ENCODE data around the gene GNAS-AS1.

GNAS-AS1 gene

DNA sequence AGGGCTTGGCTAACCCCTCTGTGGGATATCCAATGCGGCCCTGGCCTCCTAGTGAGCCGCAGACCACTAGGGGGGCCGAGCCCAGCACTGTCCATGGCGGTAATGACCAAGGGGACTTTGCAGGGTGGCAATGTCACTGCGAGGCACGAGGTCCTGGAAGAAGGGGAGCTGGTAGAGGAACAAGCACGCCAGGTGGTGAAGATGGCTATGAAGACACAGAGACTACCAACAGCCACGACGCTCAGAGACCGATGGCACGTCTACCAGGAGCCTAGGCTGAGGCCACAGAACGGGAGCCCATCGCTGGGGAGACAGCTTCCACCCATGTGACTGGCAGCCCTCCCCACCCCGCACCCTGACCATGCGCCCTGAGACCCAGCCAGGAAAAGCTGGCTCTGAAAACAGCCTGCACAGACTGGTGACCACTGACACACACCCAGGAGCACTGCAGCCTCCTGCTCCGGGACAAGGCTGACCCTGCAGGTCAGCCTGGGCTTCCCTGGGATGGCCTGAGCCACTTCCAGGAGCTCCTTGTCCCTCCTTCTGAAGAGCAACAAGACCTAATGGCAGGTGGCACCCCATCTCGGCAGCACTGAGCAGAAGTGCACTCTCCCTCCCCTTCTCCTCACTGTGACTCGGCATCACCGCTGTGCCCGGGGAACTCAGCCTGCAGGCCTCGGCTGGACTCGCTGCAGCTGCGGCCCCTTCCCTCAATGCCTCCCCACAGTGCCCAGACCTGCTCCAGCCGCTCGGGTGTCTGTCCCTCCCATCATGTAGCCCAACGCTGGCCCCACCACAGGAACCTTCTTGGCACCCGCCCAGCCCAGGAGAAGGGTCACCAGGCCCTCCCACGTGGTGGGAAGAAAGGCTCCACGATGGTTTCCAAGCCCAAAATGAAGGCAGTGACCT lies 56.9 kb downstream of the GNAS-AS1 start:
- Histone ChIP-seq H4K8ac (ENCODE audit: low read depth, low read length) (no peak overlapping the region), H3K4me2 (ENCODE audit: low read length) (no peak overlapping the region), H3K9ac (ENCODE audit: low read length) (no peak overlapping the region), H3K79me1 (ENCODE audit: low read length) (no peaks in the 10 kb centered on the region), H2BK120ac (ENCODE audit: low read depth, low read length) (no peak overlapping the region), H4K5ac (ENCODE audit: low read length) (no peak overlapping the region), H3K27ac (ENCODE audit: low read depth, low read length) (no peak overlapping the region), H3K27me3 (ENCODE audit: insufficient read depth, low read length, poor library complexity) (no peaks in the 10 kb centered on the region), H3K36me3 (ENCODE audit: control insufficient read depth, insufficient read depth, low read length) (no peaks in the 10 kb centered on the region), H3K18ac (ENCODE audit: low read length) (no peak overlapping the region), H3K4me3 (ENCODE audit: low read length) (no peak overlapping the region), H3K23ac (ENCODE audit: low read length) (no peak overlapping the region), H3K4ac (ENCODE audit: low read depth, low read length) (no peak overlapping the region), H3K4me1 (ENCODE audit: control insufficient read depth, low read depth, low read length) (no peaks in the 10 kb centered on the region), H2BK5ac (ENCODE audit: low read length) (no peak overlapping the region), H2BK15ac (replicated peaks; ENCODE audit: low read depth) (no peak overlapping the region), H3K79me2 (ENCODE audit: control insufficient read depth, insufficient read depth, low read length) (no peaks in the 10 kb centered on the region), H3K56ac (ENCODE audit: low read length) (no peak overlapping the region), H2AK5ac (ENCODE audit: low read length) (no peak overlapping the region)
- no peak for DNase-seq
- WGBS (ENCODE audit: extremely low coverage, insufficient coverage, low lambda C conversion rate) = no CpG with 5 or more reads among the region's 29 CpGs

DNA sequence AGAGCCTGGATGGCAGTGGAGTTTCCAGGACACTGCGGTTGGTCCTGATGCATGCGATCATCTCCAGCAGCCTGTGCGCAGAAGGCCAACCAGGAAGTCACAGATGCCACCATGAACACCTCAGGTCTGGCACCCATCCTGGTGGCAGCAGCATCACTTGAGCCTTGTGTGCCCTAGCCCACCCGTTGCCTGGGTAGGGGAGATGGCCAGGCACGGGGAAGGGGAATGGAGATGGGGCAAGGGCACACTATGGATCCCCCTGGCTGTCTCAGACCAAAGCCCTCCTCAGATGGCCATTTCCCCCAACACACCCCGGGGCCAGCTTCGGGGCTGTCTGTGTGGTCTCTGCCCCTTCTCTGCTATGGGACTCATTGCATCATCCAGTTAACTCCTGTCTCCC lies 58.3 kb downstream of the GNAS-AS1 start:
- Histone ChIP-seq H3K36me3 (ENCODE audit: control insufficient read depth, insufficient read depth, low read length) (no peaks in the 10 kb centered on the region), H2BK15ac (replicated peaks; ENCODE audit: low read depth) (no peak overlapping the region), H3K4me2 (ENCODE audit: low read length) (no peak overlapping the region), H2BK120ac (ENCODE audit: low read depth, low read length) (no peak overlapping the region), H4K5ac (ENCODE audit: low read length) (no peak overlapping the region), H3K18ac (ENCODE audit: low read length) (no peak overlapping the region), H3K4ac (ENCODE audit: low read depth, low read length) (no peak overlapping the region), H3K79me2 (ENCODE audit: control insufficient read depth, insufficient read depth, low read length) (no peaks in the 10 kb centered on the region), H2BK5ac (ENCODE audit: low read length) (no peak overlapping the region), H3K27ac (ENCODE audit: low read depth, low read length) (no peak overlapping the region), H3K9ac (ENCODE audit: low read length) (no peak overlapping the region), H3K27me3 (ENCODE audit: insufficient read depth, low read length, poor library complexity) (no peaks in the 10 kb centered on the region), H4K8ac (ENCODE audit: low read depth, low read length) (no peak overlapping the region), H3K56ac (ENCODE audit: low read length) (no peak overlapping the region), H3K23ac (ENCODE audit: low read length) (no peak overlapping the region), H3K79me1 (ENCODE audit: low read length) (no peaks in the 10 kb centered on the region), H3K4me3 (ENCODE audit: low read length) (no peak overlapping the region), H3K4me1 (ENCODE audit: control insufficient read depth, low read depth, low read length) (no peaks in the 10 kb centered on the region), H2AK5ac (ENCODE audit: low read length) (no peak overlapping the region)
- DNase-seq = no peak
- no CpG with 5 or more reads among the region's 7 CpGs for WGBS (ENCODE audit: extremely low coverage, insufficient coverage, low lambda C conversion rate)

DNA sequence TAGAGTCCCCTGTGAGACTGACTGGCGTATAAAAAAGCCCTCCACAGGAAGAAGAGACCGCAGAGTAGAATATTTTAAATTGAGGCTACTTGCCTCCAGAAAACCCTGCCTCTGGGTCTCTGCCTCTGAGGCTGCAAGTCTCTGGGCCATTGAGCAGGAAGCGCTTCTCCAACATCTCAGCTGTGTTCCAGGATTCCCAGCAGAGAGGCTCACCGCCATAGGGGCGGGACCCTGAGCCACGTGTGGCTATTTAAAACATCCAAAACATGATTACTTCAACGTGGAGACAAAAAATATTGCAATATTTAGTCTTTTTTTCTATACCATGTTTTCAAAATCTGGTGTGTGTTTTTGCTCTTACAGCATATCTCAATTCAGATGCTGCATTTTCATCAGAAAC lies 59.4 kb downstream of the GNAS-AS1 start:
- no peak overlapping the region for H2BK120ac ChIP-seq (ENCODE audit: low read depth, low read length)
- H3K4me3 ChIP-seq (ENCODE audit: low read length) = no peak overlapping the region
- no peak overlapping the region for H3K4ac ChIP-seq (ENCODE audit: low read depth, low read length)
- H3K79me1 ChIP-seq (ENCODE audit: low read length) = no peaks in the 10 kb centered on the region
- H3K79me2 ChIP-seq (ENCODE audit: control insufficient read depth, insufficient read depth, low read length) = no peaks in the 10 kb centered on the region
- no peak overlapping the region for H3K23ac ChIP-seq (ENCODE audit: low read length)
- H4K8ac ChIP-seq (ENCODE audit: low read depth, low read length) = no peak overlapping the region
- no peak overlapping the region for H3K27ac ChIP-seq (ENCODE audit: low read depth, low read length)
- H2BK5ac ChIP-seq (ENCODE audit: low read length) = no peak overlapping the region
- no peak for DNase-seq
- H3K4me1 ChIP-seq (ENCODE audit: control insufficient read depth, low read depth, low read length) = no peaks in the 10 kb centered on the region
- no peaks in the 10 kb centered on the region for H3K36me3 ChIP-seq (ENCODE audit: control insufficient read depth, insufficient read depth, low read length)
- H4K5ac ChIP-seq (ENCODE audit: low read length) = no peak overlapping the region
- no peak overlapping the region for H2BK15ac ChIP-seq (replicated peaks; ENCODE audit: low read depth)
- no peak overlapping the region for H3K56ac ChIP-seq (ENCODE audit: low read length)
- H3K9ac ChIP-seq (ENCODE audit: low read length) = no peak overlapping the region
- H3K4me2 ChIP-seq (ENCODE audit: low read length) = no peak overlapping the region
- H2AK5ac ChIP-seq (ENCODE audit: low read length) = no peak overlapping the region
- WGBS (ENCODE audit: extremely low coverage, insufficient coverage, low lambda C conversion rate) = no CpG with 5 or more reads among the region's 7 CpGs
- H3K18ac ChIP-seq (ENCODE audit: low read length) = no peak overlapping the region
- H3K27me3 ChIP-seq (ENCODE audit: insufficient read depth, low read length, poor library complexity) = no peaks in the 10 kb centered on the region

DNA sequence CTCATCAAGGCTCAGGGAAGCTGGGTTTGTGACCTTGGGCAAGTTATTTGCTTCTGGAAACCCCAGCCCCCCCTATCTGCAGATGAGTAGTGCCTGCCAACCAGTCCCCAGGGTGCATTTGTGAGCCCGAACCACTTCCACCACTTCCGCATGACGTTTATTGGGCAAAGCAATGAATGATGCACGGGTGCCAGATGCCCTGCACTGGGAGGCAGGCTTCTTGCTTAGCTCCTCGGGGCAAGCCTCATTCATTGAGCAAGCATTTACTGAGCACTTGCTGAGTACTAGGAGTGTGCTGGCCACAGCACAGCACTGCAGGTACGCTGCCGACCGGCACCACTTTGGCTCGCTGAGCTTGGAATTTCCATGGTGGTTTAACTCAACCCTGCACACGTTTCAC lies 60.2 kb downstream of the GNAS-AS1 start:
- Histone ChIP-seq H3K18ac (ENCODE audit: low read length) (no peak overlapping the region), H3K4me3 (ENCODE audit: low read length) (no peak overlapping the region), H3K27me3 (ENCODE audit: insufficient read depth, low read length, poor library complexity) (no peaks in the 10 kb centered on the region)

DNA sequence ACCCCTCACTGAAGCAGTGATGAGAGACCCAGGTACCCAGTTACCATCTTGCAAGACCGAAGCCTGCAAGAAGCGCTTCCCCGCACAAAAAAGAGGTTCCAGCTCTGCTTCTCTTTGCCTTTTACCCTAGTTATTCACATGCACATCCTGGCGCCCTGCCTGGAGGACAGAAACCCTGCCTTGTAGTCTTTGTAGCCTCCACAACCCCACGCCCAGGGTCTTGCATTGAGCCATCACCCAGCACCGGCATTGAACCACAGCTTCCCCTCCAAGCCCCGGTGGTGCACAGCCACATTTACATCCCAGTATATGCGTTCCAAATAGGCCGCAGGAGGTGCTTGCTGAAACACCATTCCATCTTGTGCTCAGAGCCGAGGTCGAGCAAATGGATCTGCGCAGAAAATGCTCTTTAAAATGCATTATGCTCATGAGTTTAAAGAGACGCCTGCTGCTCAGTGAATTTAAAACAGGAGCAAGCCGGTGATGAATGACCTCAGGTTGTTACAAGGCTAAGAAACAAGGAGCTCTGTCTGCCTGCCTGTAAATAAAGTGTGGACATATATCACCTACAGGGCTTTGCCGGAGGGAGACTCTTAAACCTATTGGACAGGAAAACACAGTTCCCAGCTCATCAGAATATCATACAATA lies 61.7 kb downstream of the GNAS-AS1 start:
- H3K36me3 ChIP-seq (ENCODE audit: control insufficient read depth, insufficient read depth, low read length) = no peaks in the 10 kb centered on the region
- no peak overlapping the region for H3K9ac ChIP-seq (ENCODE audit: low read length)
- no CpG with 5 or more reads among the region's 15 CpGs for WGBS (ENCODE audit: extremely low coverage, insufficient coverage, low lambda C conversion rate)
- H2BK120ac ChIP-seq (ENCODE audit: low read depth, low read length) = no peak overlapping the region
- H4K8ac ChIP-seq (ENCODE audit: low read depth, low read length) = no peak overlapping the region
- no peak overlapping the region for H2AK5ac ChIP-seq (ENCODE audit: low read length)
- no peak overlapping the region for H3K4ac ChIP-seq (ENCODE audit: low read depth, low read length)
- no peaks in the 10 kb centered on the region for H3K4me1 ChIP-seq (ENCODE audit: control insufficient read depth, low read depth, low read length)
- no peak overlapping the region for H4K5ac ChIP-seq (ENCODE audit: low read length)
- H3K4me2 ChIP-seq (ENCODE audit: low read length) = no peak overlapping the region
- H2BK5ac ChIP-seq (ENCODE audit: low read length) = no peak overlapping the region
- H3K56ac ChIP-seq (ENCODE audit: low read length) = no peak overlapping the region
- H3K4me3 ChIP-seq (ENCODE audit: low read length) = no peak overlapping the region
- no peaks in the 10 kb centered on the region for H3K27me3 ChIP-seq (ENCODE audit: insufficient read depth, low read length, poor library complexity)
- no peak overlapping the region for H3K23ac ChIP-seq (ENCODE audit: low read length)
- H3K79me2 ChIP-seq (ENCODE audit: control insufficient read depth, insufficient read depth, low read length) = no peaks in the 10 kb centered on the region
- H2BK15ac ChIP-seq (replicated peaks; ENCODE audit: low read depth) = no peak overlapping the region
- H3K18ac ChIP-seq (ENCODE audit: low read length) = no peak overlapping the region
- H3K27ac ChIP-seq (ENCODE audit: low read depth, low read length) = no peak overlapping the region
- no peak for DNase-seq
- H3K79me1 ChIP-seq (ENCODE audit: low read length) = no peaks in the 10 kb centered on the region

More for the DNA sequence above, 60.2 kb downstream of the GNAS-AS1 start:
- Histone ChIP-seq H2BK5ac (ENCODE audit: low read length) (no peak overlapping the region), H3K23ac (ENCODE audit: low read length) (no peak overlapping the region), H4K8ac (ENCODE audit: low read depth, low read length) (no peak overlapping the region), H3K36me3 (ENCODE audit: control insufficient read depth, insufficient read depth, low read length) (no peaks in the 10 kb centered on the region), H2BK15ac (replicated peaks; ENCODE audit: low read depth) (no peak overlapping the region), H3K56ac (ENCODE audit: low read length) (no peak overlapping the region), H3K4me1 (ENCODE audit: control insufficient read depth, low read depth, low read length) (no peaks in the 10 kb centered on the region), H3K79me1 (ENCODE audit: low read length) (no peaks in the 10 kb centered on the region), H2AK5ac (ENCODE audit: low read length) (no peak overlapping the region), H4K5ac (ENCODE audit: low read length) (no peak overlapping the region), H3K9ac (ENCODE audit: low read length) (no peak overlapping the region), H3K27ac (ENCODE audit: low read depth, low read length) (no peak overlapping the region), H2BK120ac (ENCODE audit: low read depth, low read length) (no peak overlapping the region), H3K4me2 (ENCODE audit: low read length) (no peak overlapping the region), H3K79me2 (ENCODE audit: control insufficient read depth, insufficient read depth, low read length) (no peaks in the 10 kb centered on the region), H3K4ac (ENCODE audit: low read depth, low read length) (no peak overlapping the region)
- no CpG with 5 or more reads among the region's 10 CpGs for WGBS (ENCODE audit: extremely low coverage, insufficient coverage, low lambda C conversion rate)
- no peak for DNase-seq
